ENCODE data around the gene DRC1.

DRC1 gene

DNA sequence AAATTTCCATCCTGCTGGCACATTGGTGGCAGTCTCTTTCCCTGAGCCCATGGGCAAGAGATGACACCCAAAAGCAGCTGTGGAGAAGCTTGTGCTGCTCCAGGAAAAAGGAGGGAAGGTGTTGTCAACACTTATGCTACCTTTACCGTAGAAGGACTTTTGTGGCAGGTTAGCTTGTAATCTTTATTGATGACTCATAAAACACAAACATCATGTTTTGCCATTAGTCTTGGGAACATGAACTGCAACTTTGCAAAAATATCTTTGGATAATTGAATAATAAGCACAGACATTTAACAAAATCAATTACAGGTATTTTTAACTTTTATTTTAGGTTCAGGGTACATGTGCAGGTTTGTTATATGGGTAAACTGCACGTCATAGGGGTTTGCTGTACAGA lies 33.4 kb downstream of the DRC1 start:
- H3K27me3 ChIP-seq: no peaks in the 10 kb centered on the region
- H3K36me3 ChIP-seq: no peaks in the 10 kb centered on the region
- H3K27ac ChIP-seq: no peak overlapping the region
- no peaks in the 10 kb centered on the region for H3K9me3 ChIP-seq
- TF ChIP-seq, protein P1, sequence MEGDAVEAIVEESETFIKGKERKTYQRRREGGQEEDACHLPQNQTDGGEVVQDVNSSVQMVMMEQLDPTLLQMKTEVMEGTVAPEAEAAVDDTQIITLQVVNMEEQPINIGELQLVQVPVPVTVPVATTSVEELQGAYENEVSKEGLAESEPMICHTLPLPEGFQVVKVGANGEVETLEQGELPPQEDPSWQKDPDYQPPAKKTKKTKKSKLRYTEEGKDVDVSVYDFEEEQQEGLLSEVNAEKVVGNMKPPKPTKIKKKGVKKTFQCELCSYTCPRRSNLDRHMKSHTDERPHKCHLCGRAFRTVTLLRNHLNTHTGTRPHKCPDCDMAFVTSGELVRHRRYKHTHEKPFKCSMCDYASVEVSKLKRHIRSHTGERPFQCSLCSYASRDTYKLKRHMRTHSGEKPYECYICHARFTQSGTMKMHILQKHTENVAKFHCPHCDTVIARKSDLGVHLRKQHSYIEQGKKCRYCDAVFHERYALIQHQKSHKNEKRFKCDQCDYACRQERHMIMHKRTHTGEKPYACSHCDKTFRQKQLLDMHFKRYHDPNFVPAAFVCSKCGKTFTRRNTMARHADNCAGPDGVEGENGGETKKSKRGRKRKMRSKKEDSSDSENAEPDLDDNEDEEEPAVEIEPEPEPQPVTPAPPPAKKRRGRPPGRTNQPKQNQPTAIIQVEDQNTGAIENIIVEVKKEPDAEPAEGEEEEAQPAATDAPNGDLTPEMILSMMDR (IDR thresholded peaks at IDR 0.05): no peak
- H3K4me1 ChIP-seq (ENCODE audit: control insufficient read depth in 1 of 2, insufficient read depth in 1 of 2, low read depth in 1 of 2, low read length in 1 of 2): peaks cover 10 to 16% of the 10 kb centered on the region in 2 experiments
- no peak overlapping the region for H3K4me3 ChIP-seq (ENCODE audit: low read depth in 1 of 2, low read length in 1 of 2)

DNA sequence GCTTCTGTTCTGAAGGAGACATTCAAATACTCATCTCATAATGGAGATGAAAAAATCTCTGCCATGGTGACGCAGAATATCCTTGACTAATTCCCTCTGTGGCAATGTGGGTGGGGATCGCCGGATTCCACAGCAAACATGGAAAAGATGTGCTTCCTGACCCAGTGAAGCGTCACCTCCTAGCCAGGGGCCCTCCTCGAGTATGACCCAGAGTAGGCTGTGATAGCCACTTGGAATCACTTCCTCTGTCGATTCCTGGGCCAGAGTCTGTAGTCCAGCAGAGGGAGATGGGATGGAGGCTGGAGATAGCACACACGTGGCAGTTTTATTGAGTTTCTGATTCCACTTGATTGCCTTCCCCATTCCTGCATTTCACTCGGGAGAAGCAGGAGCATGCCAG lies 36.8 kb downstream of the DRC1 start:
- no peak overlapping the region for H3K27ac ChIP-seq
- no peaks in the 10 kb centered on the region for H3K36me3 ChIP-seq

DNA sequence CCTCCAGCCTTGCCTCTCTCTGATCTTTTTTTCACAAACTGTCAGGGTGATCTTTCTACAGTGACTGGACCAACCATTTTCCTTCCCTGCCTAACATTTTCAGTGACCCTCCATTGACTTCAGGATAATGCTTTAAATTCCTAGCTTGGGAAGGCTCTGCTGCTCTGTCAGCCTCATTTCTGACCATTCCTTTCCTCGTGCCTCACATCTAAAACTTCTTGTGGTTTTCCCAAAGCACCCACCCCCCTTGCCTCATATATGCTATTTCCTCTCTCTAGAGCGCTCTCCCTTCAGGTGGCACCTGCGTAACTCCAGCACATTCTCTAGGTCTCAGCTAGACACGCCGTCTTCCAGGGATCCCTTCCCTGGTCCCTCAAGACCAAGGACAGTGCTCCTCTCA lies 37.2 kb downstream of the DRC1 start:
- Histone ChIP-seq H3K4me1 (ENCODE audit: control insufficient read depth in 1 of 2, insufficient read depth in 1 of 2, low read depth in 1 of 2, low read length in 1 of 2) (peaks cover 10 to 12% of the 10 kb centered on the region in 2 experiments), H3K36me3 (no peaks in the 10 kb centered on the region), H3K4me3 (ENCODE audit: low read depth in 1 of 2, low read length in 1 of 2) (no peak overlapping the region), H3K27ac (no peak overlapping the region), H3K9me3 (no peaks in the 10 kb centered on the region), H3K27me3 (no peaks in the 10 kb centered on the region)
- TF ChIP-seq, protein P1 (IDR thresholded peaks at IDR 0.05): no peak

More for the DNA sequence above, 36.8 kb downstream of the DRC1 start:
- Histone ChIP-seq H3K4me3 (ENCODE audit: low read depth in 1 of 2, low read length in 1 of 2) (no peak overlapping the region), H3K4me1 (ENCODE audit: control insufficient read depth in 1 of 2, insufficient read depth in 1 of 2, low read depth in 1 of 2, low read length in 1 of 2) (peaks cover 10 to 16% of the 10 kb centered on the region in 2 experiments), H3K9me3 (no peaks in the 10 kb centered on the region), H3K27me3 (no peaks in the 10 kb centered on the region)
- TF ChIP-seq, protein P1 (IDR thresholded peaks at IDR 0.05): no peak

DNA sequence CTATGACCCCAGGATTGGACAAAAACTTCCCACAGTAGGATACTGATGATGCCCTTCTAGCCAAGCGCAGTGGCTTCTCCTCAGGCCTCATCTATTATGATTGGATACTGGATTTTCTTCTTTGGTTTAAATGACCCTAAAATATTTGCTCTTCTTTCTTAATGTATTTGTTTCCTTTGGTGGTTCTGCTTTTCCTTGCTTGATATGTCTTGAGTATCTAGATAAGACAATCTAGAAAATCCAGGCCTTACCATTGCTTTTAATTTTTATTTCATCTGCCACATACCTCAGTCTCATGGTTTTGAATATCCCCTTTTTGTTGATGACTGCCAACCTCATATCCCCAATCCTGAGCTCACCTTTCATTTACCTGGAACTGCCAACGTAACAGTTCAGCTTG lies 40.6 kb downstream of the DRC1 start:
- TF ChIP-seq, protein P1 (IDR thresholded peaks at IDR 0.05): no peak

DNA sequence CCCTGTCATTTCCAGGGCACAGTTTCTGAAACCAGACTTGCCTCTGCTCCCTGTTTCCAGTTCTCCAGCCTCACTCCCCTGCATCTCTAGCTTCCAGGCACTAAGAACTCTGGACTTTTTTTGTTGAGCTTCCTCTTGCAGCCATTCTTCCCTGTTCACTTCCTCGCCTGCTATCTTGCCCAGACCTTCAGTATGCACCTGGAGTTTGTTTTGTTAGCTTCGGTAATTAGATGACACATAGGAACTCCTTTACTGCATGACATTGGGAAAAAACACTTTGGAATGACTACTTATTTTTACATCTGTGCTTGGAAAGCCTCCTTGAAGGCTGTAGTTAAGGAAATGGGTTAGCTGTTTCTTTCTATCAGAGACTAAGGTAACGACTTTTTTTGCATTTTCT lies 41.0 kb downstream of the DRC1 start:
- H3K27ac ChIP-seq: no peak overlapping the region
- H3K27me3 ChIP-seq: no peaks in the 10 kb centered on the region
- peaks cover 8 to 10% of the 10 kb centered on the region in 2 experiments for H3K4me1 ChIP-seq (ENCODE audit: control insufficient read depth in 1 of 2, insufficient read depth in 1 of 2, low read depth in 1 of 2, low read length in 1 of 2)
- H3K9me3 ChIP-seq: no peaks in the 10 kb centered on the region
- no peak overlapping the region for H3K4me3 ChIP-seq (ENCODE audit: low read depth in 1 of 2, low read length in 1 of 2)
- no peaks in the 10 kb centered on the region for H3K36me3 ChIP-seq
- TF ChIP-seq, protein P1 (IDR thresholded peaks at IDR 0.05): no peak

More for the DNA sequence above, 40.6 kb downstream of the DRC1 start:
- no peak overlapping the region for H3K4me3 ChIP-seq (ENCODE audit: low read depth in 1 of 2, low read length in 1 of 2)
- H3K9me3 ChIP-seq: no peaks in the 10 kb centered on the region
- H3K4me1 ChIP-seq (ENCODE audit: control insufficient read depth in 1 of 2, insufficient read depth in 1 of 2, low read depth in 1 of 2, low read length in 1 of 2): peaks cover 8 to 10% of the 10 kb centered on the region in 2 experiments
- no peaks in the 10 kb centered on the region for H3K36me3 ChIP-seq
- no peaks in the 10 kb centered on the region for H3K27me3 ChIP-seq
- no peak overlapping the region for H3K27ac ChIP-seq

DNA sequence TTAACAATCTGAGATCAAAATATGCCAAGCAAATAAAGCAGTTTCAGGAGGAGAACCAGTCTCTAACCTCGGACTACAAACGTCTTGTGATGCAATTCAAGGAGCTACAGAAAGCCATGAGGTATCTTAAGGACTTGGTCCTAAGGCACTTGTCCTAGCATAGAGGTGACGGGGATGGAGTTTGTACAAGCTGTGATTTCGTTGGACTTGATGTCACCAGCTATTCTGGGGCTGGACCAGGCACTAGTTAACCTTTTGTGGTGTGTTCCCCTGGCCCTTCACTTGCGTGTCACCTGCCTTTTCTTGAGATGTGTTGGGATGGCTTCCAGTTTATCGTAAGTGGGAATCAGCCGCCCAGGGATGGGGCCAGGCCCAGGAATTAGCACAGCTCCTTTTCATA lies 42.5 kb downstream of the DRC1 start:
- Histone ChIP-seq H3K4me3 (ENCODE audit: low read depth in 1 of 2, low read length in 1 of 2) (no peak overlapping the region), H3K9me3 (no peaks in the 10 kb centered on the region), H3K27ac (no peak overlapping the region), H3K4me1 (ENCODE audit: control insufficient read depth in 1 of 2, insufficient read depth in 1 of 2, low read depth in 1 of 2, low read length in 1 of 2) (peaks cover under 1% of the 10 kb centered on the region in 2 experiments), H3K36me3 (no peaks in the 10 kb centered on the region), H3K27me3 (no peaks in the 10 kb centered on the region)
- TF ChIP-seq, protein P1 (IDR thresholded peaks at IDR 0.05): no peak
